DMS114 treated with DMSO at 0.1 percent for 48 hours (cell line): ENCODE results near the gene VIT.

ENCODE experiments used
- DNase-seq: peaks from one replicate; lab custom pipeline; 2025; ENCODE audit not compliant: unreplicated experiment; lab: John Stamatoyannopoulos, UW

Gene VIT, protein sequence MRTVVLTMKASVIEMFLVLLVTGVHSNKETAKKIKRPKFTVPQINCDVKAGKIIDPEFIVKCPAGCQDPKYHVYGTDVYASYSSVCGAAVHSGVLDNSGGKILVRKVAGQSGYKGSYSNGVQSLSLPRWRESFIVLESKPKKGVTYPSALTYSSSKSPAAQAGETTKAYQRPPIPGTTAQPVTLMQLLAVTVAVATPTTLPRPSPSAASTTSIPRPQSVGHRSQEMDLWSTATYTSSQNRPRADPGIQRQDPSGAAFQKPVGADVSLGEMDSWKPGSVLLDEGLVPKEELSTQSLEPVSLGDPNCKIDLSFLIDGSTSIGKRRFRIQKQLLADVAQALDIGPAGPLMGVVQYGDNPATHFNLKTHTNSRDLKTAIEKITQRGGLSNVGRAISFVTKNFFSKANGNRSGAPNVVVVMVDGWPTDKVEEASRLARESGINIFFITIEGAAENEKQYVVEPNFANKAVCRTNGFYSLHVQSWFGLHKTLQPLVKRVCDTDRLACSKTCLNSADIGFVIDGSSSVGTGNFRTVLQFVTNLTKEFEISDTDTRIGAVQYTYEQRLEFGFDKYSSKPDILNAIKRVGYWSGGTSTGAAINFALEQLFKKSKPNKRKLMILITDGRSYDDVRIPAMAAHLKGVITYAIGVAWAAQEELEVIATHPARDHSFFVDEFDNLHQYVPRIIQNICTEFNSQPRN

DNA sequence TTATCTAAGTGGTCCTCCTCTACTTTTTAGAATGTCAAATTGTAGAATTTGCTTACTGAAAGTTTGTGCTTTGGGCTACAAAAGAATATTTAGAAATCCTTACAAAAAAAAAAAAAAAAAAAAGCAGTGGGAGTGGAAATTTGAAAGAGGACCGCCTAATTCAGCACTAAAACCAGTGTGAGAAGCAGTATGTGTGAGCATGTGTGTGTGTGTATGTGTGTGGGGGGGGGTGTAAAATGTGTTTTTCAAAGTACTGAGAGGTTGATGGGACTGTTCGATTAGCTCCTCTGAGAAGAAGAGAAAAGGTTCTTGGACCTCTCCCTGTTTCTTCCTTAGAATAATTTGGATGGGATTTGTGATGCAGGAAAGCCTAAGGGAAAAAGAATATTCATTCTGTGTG lies at the start of gene VIT:
TSS of gene VIT (plus strand) at position 175 of the 400 bp plus-strand sequence. CDS start 19,664 bp downstream, outside the sequence.
- no peak for DNase-seq

DNA sequence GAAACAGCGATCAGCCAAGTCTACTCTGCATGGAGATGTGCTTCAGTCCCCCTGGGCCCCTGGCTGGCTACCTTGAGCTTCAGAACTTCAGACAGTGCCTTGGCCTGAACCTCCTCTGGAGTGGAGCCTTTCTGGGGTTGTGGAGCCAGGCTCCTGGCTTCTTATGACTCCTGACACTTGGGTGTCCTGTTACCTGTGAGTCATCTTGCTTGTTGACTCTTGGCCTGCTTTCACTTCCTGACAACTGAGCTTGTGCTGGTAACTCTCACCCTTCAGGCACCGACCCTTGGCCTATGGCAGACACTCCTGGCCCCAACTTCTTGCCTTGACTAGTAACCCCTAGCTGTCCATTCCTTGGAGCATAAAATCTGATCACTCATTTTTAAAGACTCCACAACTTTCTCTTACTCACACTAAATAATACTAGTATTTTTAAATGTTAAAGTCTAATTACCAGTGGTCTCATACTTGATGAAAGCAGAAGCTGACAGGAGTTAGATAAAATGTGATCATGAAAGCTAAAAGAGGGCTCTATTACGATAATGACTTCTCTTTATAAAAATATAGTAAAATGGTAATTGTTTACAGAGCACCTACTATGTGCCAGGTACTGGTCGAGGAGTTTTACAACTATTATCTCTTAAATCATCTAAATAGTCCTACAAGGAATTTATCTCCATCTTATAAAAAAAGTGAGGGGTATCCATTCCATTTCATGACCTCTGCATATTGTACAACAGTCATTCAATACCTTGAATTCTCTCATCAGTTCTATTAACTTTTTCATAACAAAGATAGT lies 46.3 kb upstream of the VIT start:
- DNase-seq = no peak

DNA sequence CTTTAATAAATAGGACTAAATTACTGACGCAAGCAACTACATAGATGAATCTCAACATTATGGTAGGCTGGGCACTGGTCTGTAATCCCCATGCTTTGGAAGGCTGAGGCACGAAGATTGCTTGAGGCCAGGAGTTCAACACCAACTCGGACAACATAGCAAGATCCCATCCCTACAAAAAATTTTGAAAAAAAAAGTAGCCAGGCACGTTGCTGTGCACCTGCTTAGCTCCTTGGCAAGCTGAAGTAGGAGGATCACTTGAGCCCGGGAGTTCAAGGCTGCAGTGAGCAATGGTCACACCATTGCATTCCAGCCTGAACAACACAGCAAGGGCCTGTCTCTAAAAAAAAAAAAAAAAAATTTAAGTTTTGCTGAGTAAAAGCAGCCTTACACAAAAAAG lies 43.4 kb upstream of the VIT start:
- DNase-seq = no peak

DNA sequence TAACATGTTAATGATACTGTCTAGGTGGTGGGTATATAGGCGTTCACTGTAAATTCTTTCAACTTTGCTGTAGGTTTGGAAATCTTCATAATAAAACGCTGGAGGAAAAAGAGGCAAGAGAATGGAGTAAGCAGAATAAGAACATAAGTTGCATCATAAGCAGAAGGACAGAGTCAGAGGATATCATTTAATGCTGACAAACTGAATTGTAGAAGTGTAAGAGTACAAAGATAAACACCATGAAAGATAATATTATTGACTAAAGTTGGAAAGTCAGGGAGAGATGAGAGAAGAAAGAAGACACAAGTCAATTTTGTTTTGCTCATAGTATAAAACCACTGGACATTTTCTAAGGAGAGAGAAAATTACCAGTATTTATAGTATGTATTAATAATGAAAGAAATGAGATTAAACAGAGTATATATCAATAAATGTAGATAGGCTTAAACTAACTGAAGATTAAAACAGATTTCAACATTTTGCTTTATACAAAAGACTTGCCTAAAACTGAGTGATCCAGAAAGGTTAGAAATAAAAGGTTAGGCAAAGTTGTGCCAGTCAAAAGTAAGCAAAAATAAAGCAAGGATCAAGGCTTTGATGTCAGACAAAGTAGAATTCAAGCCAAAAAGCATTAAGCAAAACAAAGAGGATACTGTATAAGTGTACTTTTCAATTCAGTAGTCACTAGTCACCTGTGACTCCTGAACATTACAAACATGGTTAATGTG lies 42.4 kb upstream of the VIT start:
- no peak for DNase-seq

DNA sequence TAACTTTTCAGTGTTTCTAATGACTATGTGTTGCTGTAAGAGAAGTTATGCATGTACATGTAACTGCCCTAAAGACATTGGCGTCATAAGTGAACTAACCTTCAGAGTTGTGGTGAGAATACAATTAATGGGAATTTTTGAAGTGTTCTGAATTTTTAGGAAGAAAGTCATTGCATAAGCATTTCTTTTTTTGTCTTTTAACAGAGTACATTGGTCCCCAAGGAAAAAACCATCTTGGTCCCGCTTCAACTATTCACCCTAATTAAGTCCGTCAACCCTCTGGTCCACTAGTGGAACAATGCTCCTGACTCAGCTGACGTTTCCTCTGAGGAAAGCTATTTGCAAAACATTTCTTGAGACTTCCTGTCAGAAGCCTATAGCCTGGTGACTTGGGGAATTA lies 41.1 kb upstream of the VIT start:
- no peak for DNase-seq

DNA sequence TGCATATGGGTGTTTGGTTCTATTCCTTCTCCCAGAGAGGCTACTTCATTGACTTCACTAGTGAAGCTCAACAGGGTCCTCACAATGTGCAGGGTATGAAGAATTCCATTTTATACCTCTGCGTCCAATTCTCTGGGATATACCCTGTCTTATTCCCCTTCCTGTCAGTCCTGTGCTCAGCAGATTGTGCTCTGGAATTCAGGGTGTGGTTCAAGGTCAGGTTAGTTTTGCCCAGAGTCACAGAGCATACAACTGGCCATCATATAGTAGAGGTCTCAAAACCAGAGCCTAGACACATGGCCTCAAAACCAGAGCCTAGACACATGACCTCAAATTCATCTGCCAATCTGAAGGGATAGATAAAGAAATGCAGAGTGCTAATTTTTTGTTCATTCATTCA lies 38.8 kb upstream of the VIT start:
- DNase-seq = no peak

DNA sequence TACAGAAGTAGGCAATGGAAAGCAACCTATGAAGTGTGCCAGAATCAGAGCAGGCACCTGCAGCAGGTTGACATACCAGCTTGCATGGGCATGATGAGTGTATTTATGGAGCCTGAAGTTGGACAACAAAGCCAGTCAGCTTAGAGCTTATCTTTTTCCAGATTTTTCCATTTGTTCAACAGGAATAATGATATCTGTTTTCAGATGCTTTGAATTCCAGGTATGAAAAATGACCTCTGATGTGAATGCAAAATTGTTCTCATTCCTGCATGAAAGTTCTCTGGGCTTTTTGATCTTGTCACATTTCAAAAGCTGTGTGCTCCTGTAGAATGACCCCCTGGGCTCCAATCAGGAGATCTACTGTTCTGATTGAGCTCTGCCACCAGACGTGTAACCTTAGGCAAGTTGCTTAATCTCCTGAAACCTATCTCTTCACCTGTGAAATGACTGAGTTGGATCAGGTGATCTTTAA lies 38.2 kb upstream of the VIT start:
- no peak for DNase-seq

DNA sequence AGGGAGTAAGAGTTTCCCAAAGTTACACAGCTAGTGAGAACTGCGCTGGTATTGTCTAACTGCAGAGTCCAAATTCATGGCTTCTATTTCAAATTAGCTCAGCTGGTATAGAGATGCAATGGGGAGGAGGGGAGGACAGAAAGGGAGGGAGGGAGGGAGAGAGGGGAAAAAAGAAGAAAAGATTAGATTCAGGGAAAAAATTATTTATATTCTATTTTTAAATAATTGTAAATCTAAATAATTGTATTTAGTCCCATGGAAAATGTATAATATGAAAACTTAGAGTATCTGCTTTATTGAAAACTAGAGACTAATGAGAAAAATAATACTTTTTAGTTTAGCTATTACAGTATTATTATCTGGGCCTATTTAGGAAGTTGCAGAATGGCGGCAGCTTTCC lies 37.3 kb upstream of the VIT start:
- no peak for DNase-seq

DNA sequence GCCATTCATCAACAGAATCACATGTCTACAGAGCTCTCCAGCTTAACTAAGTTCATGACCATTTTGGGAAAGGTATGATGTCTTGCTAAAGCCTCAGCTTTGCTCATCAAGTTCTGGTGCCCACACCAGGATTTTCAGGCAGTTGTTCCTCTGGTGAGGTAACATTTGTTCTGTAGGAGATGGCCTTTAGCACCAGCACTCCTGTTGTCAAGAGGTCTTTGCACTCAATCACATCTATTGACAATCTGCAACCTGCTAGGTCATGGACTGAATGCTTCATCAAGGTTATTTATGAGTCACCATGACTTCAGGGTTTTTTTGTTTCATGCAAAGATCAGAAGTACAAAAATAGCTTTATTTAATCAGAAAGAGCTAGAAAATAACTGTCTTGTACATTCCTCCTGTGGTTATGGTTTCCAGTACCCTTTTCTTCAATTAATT lies 36.6 kb upstream of the VIT start:
- DNase-seq = no peak

DNA sequence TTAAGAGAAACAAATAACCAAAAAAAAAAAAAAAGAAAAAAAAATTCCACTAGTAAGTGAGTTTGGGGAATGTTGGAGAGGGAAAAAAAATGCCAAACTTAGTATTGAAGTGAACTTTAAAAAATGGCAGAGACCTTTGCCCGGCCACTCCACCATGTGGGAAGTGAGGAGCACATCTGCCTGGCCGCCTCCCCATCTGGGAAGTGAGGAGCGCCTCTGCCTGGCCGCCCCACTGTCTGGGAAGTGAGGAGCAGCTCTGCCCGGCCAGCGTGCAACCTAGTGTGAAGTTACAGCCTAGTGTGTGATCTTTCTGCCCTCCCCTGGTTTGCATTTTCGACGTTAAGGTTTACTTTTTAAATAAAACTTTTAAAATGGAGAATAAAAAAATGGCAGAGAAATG lies 33.9 kb upstream of the VIT start:
- DNase-seq = no peak

DNA sequence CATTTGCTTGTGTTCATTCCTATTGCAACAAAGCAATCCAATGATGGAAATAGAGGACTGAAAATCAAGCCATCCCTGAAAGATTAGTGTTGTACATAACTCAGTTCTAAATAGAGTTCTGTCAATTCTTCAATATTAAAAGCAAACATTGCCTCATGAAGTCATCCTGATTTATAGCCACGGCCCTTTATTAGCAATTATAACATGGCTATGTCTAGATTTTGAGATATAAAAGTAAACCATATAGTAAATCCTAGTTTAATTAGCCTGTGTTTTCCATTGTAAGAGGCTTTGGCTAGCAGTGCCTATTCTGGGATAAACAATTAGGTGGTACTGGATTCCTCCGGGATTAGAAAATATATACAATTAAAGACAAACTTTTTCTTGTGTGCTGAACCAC lies 33.2 kb upstream of the VIT start:
- DNase-seq = no peak

DNA sequence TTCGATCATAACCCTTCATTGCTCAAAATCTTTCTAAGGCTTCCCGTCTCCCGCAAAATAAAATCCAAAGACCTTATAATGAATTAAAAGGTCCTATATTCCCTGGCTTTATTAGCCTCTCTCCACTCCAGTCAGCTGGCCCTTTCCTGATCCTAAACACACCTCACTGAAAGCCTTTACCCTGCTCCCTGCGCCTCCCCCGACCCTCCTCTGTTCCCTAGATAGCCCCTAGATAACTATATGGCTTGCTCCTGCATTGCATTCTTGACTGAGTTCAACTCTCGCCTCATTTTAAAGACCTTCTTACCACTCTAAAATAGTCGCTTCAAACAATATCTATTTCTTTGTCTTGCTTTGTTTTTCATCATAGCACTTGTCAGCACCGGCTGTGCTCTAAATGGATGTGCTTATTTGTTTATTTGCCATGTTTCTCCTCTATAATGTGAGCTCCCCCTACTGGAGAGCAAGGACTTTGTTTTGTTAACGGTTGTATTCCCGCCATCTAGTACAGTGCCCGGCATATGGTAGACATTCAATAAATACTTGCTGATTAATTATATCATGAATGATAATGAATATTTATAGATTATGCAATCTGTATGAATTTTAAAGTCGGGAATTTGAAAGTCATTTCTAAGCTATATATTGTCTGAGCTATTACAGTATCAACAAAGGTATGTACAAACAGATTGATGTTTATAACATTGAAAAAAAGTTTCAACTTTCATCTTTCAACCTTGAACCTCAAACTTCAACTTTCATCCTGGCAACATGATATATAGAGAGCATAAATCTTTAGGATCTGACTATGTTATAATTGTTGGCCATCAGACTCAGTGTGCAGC lies 32.4 kb upstream of the VIT start:
- peak; percentile 52 for DNase-seq

DNA sequence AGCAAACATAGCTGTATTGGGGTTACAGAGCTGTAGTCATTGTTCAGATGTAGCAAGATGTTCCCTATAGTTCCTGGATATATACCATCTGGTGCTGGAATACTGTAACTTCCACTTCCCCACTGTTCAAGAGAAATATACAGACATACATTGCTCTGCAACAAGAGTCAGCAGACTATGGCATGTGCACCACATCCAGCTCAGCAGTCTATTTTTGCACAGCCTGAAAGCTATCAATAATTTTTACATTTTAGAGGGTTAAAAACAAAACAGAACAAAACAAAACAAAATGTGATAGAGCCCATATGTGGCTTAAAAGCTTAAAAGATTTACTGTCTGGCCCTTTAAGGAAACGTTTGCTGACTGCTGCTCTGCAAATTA lies 31.8 kb upstream of the VIT start:
- no peak for DNase-seq

DNA sequence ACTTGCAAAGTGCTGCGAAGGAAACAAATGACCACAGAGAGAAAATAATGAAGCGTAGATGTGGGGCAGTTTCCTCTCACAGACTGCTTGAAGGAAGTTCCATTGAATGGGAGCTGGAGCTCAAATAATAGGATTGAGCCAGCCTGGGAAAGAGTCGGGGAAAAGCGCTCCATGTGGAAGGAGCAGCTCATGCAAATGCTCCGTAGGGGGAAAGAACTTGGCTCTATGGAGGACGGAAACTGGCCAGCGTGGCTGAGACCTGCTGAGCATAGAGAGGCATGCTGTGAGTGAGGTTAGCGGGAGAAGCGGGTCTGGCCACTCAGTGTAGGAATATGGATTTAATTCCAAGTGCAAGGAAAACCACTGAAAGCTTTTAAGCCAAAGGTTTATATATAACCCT lies 28.6 kb upstream of the VIT start:
- no peak for DNase-seq

DNA sequence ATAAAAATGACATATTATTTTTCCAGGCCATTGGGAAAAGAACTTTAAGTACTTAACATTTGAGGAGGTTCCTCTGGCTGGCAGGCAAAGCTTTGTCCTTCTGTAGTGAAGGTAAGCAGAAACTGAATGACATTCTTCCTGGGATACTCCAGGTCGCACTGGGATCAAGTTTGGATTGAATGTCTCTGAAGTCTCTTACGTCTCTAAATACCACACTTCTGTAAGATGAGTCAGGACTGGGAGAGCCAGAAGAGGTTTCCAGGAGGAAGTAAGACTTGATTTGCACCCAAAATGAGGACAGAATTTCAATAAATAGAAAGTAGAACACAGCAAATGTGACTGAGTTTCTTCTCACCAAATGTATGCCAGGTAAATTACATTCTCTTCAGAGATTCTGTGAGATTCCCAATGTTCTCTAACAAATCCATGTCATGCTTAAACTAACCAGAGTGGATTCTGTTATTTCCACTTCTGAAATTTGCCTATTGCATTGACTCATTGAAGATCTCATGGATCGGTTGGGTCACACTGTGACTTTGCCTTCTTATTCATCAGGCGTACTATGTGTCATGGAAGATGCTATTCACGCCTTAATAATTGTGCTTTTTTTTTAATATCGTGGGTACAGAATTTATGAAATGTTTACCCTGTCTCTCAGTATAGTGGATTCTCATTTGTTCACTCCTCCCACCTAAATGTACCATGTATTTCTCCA lies 25.5 kb upstream of the VIT start:
- no peak for DNase-seq

DNA sequence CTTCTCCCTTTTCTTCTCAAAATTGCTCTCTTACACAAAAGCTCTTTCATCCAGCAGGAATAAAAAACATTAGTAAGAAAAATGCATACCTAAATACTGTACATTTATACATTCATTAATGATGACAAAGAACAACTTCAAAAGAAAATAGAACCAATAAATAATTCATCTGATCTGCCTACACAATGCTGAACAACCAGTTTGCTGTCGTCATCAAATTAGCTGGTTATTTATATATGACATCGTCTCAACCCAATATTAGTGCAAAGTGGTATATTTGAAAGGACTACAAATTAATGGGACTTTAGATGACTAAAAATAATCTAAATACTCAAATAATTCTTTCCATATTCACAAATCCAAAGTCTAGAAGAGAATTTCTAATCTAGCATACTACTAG lies 24.8 kb upstream of the VIT start:
- no peak for DNase-seq

DNA sequence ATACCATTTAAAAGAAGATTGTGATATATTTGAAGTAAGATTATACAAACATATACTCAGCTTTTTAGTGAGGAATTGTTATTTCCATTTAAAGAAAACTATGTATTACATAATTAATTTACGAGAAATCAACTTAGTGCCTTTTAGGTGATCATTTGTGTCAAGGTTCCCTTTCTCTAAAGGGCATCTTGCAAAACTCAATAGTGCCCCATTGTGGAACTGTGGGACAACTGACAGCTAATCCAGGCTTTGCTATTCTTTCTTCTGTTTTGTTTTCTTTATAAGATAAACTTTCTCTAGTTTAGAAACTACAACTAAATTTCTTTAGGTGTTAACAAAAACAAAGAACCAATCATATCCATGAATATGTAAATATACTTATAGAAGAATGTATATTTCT lies 24.3 kb upstream of the VIT start:
- peak; percentile 4 for DNase-seq

DNA sequence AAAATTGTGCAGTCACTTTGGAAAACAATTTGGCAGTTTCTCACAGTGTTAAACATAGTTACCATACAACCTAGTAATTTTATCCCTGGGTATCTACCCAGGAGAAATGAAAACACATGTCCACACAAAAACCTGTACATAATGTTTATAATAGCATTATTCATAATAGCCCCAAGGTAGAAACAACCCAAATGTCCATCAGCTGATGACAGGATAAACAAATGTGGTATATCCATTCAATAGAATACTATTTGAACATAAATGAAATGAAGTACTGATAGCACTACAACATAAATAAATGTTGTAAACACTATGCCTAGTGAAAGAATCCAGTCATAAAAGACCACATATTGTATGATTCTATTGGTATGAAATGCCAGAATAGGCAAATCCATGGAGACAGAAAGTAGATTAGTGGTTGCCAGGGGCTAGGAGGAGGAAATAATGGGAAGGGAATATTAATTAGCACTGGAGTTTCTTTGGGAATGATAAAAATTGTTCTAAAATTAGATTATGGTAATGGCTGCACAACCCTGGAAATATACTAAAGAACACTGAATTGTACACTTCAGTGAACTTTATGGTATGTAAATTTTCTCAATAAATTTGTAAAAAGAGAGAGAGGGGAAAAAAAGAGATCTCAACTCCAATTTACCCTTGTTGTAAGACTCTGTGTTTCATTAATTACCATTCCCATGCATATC lies 20.8 kb upstream of the VIT start:
- DNase-seq = no peak

DNA sequence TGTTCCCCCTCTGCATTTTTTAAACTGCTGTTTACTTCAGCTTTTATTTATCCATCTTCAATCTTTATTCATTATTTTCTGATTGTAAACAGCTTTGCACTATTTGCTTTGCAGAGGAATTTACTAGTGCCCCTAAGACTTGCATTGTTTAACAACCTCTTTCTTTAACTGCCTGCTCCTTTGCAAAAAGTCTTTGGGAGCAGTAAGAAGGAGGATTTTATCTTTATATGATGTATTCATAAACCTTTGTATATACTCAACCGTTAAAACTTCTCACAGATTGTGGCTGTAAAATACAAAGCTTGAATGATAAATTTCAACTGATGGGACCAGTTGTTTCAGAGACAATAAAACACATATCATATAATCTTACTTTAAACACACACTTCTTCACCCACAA lies 20.1 kb upstream of the VIT start:
- DNase-seq = no peak
